ENCODE data around the gene MTARC1.
A peak's percentile ranks its signal among the peaks of the same experiment; 100 is the strongest.

MTARC1 gene
- long read RNA-seq, donor 1, full-length matches to known transcripts, result 4 of 11 reads
- long read RNA-seq, donor 1, partial matches to known transcripts, result 7 of 11 reads
- long read RNA-seq, donor 1, other reads (novel, unspliced or antisense), result 0 of 11 reads
- long read RNA-seq, donor 2, full-length matches to known transcripts, result 2 of 7 reads
- long read RNA-seq, donor 2, partial matches to known transcripts, result 5 of 7 reads
- long read RNA-seq, donor 2, other reads (novel, unspliced or antisense), result 0 of 7 reads
- long read RNA-seq, donor 3, partial matches to known transcripts, result 5 of 5 reads
- long read RNA-seq, donor 3, other reads (novel, unspliced or antisense), result 0 of 5 reads
- long read RNA-seq, donor 4, full-length matches to known transcripts, result 6 of 13 reads
- long read RNA-seq, donor 4, partial matches to known transcripts, result 7 of 13 reads
- long read RNA-seq, donor 4, other reads (novel, unspliced or antisense), result 0 of 13 reads
- long read RNA-seq, donor 5, full-length matches to known transcripts, result 4 of 12 reads
- long read RNA-seq, donor 5, partial matches to known transcripts, result 8 of 12 reads
- long read RNA-seq, donor 5, other reads (novel, unspliced or antisense), result 0 of 12 reads
- long read RNA-seq, donor 6, full-length matches to known transcripts, result 5 of 11 reads
- long read RNA-seq, donor 6, partial matches to known transcripts, result 6 of 11 reads
- long read RNA-seq, donor 6, other reads (novel, unspliced or antisense), result 0 of 11 reads
- long read RNA-seq, donor 7, full-length matches to known transcripts, result 11 of 20 reads
- long read RNA-seq, donor 7, partial matches to known transcripts, result 9 of 20 reads
- long read RNA-seq, donor 7, other reads (novel, unspliced or antisense), result 0 of 20 reads
- long read RNA-seq, donor 8, full-length matches to known transcripts, result 14 of 14 reads
- long read RNA-seq, donor 8, partial matches to known transcripts, result 0 of 14 reads
- long read RNA-seq, donor 8, other reads (novel, unspliced or antisense), result 0 of 14 reads

DNA sequence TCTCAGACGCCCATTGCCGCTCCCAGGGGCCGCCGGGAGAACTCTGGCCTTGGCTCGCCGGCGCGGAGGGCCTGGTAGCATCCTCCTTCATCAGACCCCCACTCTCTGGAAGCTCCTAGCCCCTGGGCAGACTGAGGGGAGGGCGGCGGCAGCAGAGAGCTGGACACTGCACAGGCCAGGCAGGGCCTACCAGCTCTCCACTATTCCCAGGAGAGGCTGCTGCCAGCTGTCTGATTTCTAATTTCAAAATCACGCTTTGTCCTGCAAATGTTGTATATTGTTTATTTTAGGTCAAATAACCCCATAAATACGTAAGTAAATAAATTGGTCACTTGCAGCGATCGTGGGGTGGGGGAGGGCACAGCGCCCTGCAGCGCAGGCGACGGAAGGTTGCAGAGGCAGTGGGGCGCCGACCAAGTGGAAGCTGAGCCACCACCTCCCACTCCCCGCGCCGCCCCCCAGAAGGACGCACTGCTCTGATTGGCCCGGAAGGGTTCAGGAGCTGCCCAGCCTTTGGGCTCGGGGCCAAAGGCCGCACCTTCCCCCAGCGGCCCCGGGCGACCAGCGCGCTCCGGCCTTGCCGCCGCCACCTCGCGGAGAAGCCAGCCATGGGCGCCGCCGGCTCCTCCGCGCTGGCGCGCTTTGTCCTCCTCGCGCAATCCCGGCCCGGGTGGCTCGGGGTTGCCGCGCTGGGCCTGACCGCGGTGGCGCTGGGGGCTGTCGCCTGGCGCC lies at the start of gene MTARC1:
Gene MTARC1 (plus strand): TSS at position 577 of the 732 bp plus-strand sequence. CDS start 32 bp downstream, at position 609.
- peak; percentile 89 for DNase-seq

GRCh38 chr1:220741349-220741748 lies 45.4 kb upstream of the MTARC1 start:
- DNase-seq, result no peak

DNA sequence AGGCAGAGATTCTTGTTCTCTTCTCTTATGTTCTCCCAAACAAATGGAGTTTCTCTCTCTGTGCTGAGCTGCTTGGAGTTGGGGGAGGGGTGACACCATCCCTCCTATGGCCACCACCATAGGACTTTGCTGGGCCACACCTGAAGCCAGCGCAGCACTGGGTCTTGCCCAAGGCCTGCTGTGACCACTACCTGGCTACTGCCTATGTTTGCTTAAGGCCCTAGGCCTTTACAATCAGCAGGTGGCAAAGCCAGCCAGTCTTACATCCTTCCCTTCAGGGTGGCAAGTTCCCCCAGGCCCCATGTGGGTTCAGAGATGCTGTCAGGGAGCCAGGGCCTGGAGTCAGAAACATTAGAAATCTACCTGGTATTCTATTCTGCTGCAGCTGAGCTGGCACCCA lies 44.9 kb upstream of the MTARC1 start:
- no peak for DNase-seq

DNA sequence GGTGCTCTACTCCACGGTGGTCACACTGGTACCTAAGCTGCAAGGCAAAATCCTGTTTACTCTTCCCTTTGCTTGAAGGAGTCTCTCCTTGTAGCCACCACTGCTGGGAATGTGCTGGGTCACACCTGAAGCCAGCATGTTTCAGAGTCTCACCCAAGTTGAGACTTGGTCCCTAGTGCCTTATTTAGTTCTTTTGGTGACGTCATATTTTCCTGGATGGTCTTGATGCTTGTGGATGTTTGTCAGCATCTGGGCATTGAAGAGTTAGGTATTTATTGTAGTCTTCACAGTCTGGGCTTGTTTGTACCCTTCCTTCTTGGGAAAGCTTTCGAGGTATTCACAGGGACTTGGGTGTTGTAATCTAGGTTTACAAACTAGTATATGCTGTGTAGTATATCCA lies 44.2 kb upstream of the MTARC1 start:
- DNase-seq, result no peak

DNA sequence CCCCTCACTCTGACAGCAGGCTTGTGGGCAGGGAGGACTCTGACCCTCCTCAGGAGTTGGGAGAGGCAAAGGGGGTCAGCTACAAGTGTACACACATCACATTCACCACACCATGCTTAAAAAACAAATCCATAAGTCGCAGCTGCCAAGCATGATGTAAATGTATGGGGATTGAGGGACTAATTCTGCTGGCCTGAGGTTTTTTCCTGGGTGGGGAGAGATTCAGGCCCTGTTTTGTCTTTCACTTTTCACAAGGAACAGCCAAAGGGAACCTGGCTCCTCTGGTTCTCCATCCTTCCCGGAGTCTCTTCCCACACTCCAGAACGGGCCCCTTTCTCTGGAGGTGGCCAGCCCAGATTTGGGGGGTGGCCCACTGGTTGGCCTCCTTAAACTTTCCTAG lies 39.9 kb upstream of the MTARC1 start:
- no peak for DNase-seq

DNA sequence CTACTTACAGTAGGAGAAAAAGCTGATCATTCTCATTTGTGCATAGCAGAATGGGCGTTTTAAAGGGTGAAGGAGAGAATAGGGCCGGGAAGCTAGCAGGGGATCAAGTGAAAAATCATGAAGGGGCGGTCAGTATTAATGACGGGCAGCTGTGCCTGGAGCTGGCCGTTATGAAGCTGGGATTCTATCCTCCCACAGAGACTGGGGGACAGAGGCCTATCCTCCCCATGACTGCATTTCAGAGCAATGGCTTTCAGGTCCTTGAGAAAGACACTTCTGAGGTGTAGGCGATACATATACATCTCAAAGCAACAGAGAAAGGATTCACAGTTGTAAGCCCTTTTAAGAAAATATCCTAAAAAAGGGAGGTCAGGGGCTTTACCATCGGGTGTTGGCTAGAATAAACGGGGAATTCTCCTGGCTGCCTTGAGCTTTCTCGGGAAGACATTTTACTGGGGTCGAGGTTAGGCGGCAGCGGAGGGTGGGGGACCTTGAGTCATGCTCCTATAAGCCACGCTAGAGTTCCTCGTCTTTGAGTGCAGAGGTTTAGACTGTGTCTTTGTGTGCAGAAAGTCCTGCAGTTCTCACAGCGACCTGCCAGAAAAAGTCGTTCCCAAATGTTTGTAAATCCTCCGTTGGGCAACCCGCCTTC lies 39.1 kb upstream of the MTARC1 start:
- DNase-seq, result no peak

DNA sequence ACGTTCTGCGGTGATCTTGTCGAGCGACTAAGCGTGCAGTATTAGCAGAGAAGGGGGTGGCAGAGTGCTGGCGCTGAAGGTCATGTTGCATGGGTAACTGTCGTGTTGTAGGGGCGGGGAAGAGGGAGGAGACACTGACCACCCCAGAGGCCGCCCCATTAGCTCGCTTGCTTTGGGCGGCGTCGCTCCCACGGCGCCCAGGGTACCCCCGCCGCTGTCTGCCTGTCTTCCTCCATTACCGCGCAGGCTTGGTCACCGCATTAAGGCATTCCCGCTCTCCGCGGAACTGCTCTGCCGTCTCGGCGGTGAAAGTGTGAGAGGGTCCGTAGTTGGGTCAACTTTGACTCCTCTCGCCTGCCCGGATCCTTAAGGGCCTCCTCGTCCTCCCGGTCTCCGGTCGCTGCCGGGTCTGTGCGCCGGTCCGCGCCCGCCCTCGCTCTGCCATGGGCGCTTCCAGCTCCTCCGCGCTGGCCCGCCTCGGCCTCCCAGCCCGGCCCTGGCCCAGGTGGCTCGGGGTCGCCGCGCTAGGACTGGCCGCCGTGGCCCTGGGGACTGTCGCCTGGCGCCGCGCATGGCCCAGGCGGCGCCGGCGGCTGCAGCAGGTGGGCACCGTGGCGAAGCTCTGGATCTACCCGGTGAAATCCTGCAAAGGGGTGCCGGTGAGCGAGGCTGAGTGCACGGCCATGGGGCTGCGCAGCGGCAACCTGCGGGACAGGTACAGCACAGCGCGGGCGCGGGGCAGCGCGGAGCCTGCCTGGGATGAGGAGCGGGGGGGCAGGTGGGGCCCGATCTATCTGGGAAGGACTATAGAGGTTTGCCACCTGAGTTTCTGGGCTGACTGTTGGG lies 38.4 kb upstream of the MTARC1 start, which contains the start of gene MTARC2:
Gene MTARC2 (plus strand): TSS at position 234 of the 846 bp plus-strand sequence. CDS start 210 bp downstream, at position 444.
- DNase-seq, result peak; percentile 90

DNA sequence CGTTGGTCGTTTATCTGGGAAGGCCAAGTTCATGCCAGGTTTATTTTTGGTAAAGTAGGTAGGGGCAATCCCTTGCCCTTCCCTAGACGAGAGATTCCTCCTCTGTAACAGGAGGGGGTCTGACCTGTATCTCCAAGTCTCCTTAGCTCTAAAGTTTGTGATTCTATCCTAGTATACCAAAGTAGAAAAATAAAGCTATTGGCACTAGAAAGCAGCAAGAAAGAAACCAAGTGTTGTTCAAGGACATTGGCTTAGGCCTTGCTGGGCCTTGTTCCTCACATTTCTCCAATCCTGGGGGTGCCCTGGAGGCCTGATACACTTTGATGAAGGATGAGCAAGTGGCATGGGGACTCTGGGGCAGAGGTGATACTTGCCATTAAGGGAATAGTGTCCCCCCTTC lies 37.8 kb upstream of the MTARC1 start:
- no peak for DNase-seq

- DNase-seq, result no peak
These were observed 36.6 kb upstream of the MTARC1 start for GRCh38 chr1:220750131-220750515.

- DNase-seq, result no peak
These were observed 35.6 kb upstream of the MTARC1 start for GRCh38 chr1:220751111-220751510.

DNA sequence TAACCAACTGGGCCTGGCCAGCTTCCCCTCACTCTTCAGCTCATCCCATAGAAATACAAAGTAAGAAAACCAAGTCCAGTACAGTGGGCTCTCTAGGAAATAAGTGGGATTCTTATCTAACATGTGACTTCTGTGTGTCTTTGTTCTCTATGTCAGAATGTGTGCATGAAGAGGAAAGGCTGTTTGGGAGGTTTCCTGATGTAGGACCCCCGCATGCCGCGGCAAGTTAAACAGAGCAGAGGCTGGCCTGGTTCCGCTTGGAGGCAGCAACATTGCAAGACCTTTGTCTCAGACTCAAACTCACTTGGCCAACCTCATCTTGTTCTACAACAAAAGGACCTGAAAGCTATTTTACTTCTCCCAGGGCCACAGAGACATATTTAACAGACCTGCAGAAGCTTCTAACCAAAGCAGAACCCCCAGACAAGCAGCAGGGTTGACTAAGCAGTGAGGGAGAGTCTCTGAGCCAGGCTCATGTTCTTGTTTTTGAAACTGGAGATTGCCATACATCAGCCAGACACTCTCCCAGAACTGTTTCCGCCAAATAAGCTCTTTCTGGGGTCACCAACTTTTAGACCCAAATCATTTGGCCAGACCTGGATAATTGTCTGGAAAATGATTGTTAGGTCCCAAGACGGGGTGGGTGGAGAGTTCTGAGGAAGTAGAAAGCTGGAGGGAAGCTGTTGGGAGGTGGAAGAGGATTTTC lies 32.3 kb upstream of the MTARC1 start:
- DNase-seq, result no peak

- no peak for DNase-seq
These were observed 31.8 kb upstream of the MTARC1 start for GRCh38 chr1:220754918-220755295.

GRCh38 chr1:220755309-220755708 lies 31.4 kb upstream of the MTARC1 start:
- DNase-seq, result no peak

- no peak for DNase-seq
These were observed 29.3 kb upstream of the MTARC1 start for GRCh38 chr1:220757441-220757840.

- DNase-seq, result no peak
These were observed 27.6 kb upstream of the MTARC1 start for GRCh38 chr1:220759147-220759546.

- DNase-seq, result no peak
These were observed 24.9 kb upstream of the MTARC1 start for GRCh38 chr1:220761688-220762427.

GRCh38 chr1:220764757-220765156 lies 22.0 kb upstream of the MTARC1 start:
- no peak for DNase-seq

GRCh38 chr1:220767312-220768125 lies 19.2 kb upstream of the MTARC1 start:
- no peak for DNase-seq

All from right kidney (tissue), 9 donors.